ENCODE measurements around the gene MRPS34. TPM values are rescaled to one million over a fixed set of nuclear protein-coding genes. Genes with fewer than 3 reads are reported as not detected.

Gene MRPS34
- total RNA-seq, 1 experiment from 2014 or later = 248 TPM

DNA sequence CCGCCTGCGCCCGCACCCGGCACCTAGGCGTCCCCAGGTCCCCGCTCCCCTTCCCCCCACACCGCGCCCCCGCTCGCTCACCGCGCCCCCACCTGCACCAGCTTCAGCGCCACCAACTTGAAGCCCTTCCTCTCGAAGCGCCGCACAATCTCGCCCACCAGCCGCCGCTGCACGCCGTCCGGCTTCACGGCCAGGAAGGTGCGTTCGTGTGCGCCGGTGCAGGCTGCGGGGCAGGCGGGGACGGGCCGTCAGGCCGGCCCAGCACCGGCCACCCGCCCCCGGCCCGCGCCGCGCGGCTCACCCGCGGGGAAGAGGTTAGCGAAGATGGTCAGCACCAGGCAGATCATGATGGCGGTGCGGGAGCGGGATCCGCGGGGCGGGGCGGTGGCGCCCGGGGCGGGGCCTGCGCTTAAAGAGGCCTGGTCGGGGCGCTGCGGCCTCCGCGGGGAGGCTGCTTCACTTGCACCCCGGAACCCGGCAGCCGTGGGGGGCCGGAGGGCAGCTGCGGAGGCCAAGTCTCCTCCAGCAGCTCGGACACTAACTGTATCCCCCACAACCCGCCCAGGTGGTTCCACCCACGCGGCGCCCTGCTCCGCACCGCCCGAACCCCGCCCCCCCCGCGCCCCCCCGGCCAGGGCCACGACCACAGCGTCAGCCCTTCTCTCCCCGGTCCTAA lies 1.6 kb downstream of the MRPS34 start, which contains the start of gene NME3:
NME3 (minus strand) TSS at position 356 of the 676 bp plus-strand sequence; CDS start at position 347, 9 bp downstream.
- DNase-seq (ENCODE audit: low read depth) = no peak

DNA sequence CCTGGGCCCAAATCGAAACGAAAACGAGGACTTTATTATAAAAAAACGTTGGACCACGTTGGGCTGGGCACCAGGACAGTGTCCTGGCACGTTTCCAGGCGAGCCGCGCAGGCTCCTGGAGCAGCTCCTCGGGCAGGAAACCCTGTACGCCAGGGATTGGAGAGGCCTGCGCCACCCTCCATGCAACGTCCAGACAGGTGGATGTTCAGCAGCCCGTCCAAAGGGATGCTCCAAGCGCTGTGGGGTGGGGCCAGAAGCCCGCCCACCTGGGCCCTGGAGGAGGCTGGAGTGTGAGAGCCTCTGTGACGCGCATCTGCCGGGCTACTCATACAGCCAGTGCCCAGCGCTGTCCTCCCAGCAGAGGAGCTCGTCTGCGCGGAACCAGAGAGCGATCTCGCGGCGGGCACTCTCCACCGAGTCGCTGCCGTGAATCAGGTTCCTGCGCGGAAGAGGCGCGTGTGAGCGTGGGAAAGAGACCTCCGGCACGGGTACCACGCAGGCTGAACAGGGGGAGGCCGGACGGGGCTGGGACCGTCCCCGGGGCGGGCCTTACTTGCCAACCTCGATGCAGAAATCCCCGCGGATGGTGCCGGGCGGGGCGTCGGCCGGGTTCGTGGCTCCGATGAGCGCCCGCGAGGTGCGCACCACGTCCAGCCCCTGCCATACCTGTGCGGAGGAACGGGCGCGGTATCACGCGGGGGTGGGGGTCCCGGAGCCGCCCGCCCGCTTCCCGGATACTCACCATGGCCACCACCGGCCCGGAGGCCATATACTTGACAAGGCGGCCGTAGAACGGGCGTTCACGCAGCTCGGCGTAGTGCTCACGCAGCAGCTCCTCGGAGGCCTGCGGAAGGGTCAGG lies 2.4 kb downstream of the MRPS34 start:
- DNase-seq (ENCODE audit: low read depth) = no peak

DNA sequence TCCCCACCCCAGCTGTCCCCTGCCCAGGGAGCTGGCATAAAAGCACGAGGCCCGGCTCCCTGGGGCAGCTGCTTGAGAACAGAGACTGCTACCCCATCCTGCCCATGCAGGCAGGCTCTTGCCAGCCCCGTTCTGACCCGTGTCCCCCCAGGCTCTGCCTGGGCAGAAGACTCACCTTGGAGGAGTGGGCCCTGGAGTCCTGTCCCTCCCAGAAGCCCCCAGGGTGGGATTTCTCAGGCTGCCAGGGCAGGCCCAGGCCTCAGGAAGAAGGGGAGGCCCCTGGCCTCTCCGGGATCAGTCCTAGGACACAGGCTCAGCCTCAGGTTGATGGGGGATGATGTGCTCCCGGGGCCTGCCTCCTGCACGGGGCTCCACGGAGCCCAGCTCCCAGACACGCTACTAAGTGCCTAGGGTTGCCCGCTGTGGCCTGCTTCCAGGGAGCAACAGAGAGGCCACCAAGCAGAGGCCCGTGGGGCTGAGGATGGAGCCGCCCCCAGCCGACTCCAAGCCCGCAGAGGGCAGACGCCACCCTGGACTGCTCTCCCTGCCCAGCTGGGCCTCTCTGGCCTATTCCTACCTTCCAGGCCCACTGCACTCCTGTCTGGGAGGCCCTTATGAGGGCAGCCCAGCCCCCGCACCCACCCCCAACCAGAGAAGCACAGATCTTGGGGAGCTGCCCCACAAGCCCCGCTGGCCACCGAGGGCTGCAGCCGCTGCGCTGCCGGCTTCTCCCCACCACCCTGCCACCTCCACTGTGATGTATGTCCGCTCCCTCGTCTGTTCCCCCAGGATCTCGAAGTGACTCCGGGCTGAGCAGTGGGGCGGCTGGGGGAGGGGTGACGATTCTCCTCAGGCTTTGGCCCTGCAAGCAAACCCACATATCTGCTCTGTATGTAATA lies 3.3 kb downstream of the MRPS34 start:
- DNase-seq (ENCODE audit: low read depth) = no peak

DNA sequence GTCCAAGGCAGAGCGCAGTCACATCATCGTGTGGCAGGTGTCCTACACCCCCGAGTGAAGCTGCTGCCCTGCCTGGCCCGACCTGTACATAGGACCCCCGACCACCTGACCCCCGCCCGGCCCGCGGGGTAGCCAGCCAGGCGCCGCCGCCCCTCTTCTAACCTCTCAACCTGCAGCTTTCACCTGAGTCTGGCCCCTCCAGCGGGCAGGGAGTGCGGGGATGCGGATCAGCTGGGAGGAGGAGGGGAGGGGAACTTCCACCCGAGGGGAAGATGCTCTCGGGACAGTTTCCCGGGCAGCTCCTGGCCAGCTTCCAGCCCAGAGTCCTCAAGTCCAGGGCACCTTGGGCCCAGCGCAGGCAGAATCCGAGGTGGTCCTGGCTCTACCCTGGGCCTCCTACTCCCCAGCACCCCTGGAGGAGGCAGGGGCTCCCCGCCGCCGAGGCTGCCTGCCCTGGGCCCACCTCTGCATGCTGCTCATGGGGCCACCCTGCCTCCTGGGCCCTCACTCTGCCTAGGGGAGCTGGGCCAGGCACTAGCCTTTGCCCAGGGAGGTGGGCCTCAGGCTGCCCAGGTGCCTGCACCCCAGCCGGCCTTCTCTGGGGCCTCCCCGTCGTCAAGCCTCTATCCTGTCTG lies 4.0 kb downstream of the MRPS34 start:
- no peak for DNase-seq (ENCODE audit: low read depth)

DNA sequence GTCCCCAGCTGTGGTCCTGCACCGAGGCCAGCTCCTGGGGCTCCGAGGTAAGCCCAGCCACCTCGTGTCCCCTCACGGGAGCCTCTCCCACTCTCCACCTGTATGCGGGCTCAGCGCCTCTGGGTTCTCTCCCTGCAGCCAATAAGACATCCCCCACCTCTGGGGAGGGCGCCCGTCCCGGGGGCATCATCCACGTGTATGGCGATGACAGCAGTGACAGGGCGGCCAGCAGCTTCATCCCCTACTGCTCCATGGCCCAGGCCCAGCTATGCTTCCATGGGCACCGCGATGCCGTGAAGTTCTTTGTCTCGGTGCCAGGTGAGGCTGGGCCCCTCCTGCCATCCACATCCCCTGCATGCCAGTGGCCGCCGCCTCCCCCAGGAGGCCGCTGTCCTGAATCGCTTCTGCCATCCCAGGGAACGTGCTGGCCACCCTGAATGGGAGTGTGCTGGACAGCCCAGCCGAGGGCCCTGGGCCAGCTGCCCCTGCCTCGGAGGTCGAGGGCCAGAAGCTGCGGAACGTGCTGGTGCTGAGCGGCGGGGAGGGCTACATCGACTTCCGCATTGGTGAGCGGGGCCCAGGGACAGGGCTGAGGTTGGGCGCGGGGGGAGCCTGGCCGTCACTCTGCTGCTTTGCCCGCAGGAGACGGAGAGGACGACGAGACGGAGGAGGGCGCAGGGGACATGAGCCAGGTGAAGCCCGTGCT lies 4.7 kb downstream of the MRPS34 start:
- no peak for DNase-seq (ENCODE audit: low read depth)

DNA sequence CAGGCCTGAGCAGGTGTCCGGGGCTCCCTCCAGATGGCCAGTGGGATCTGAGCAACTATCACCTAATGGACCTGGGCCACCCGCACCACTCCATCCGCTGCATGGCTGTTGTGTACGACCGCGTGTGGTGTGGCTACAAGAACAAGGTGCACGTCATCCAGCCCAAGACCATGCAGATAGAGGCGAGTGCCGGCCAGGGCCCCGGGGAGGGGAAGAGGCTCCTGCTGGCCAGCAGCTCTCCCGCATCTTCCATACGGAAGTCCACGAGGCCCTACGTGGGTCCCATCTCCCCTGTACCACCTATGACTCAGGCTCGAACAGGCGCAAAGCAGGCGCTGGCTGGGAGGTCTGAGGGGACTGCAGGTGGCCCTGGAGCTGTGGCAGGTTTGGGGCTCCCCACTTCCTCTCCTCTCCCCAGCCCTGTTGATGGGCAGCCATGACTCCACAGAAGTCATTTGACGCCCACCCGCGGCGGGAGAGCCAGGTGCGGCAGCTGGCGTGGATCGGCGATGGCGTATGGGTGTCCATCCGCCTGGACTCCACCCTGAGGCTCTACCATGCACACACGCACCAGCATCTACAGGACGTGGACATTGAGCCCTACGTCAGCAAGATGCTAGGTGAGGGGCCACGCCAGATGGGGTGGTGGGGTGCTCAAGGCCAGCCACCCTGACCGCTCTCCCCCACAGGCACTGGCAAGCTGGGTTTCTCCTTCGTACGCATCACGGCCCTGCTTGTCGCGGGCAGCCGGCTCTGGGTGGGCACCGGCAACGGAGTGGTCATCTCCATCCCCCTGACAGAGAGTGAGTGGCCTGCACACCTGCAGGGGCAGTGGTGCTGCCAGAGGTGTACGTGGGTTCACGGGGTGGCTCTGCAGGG lies 5.6 kb downstream of the MRPS34 start:
- DNase-seq (ENCODE audit: low read depth) = no peak

DNA sequence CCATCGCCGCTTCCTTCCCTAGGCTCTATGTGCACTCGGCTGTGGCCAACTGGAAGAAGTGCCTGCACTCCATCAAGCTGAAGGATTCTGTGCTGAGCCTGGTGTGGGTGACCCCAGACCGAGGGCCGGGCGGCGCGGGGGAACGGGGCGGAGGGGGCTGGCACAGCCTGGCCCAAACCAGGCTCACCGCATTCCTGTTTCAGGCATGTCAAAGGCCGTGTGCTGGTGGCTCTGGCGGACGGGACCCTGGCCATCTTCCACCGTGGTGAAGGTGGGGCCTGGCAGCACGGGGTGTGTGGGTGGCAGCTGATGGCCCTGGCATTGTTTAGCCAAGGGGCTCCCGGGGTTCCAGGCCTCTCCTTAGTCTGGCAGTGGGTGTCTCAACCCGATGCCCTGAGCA lies 6.2 kb downstream of the MRPS34 start:
- DNase-seq (ENCODE audit: low read depth) = no peak

DNA sequence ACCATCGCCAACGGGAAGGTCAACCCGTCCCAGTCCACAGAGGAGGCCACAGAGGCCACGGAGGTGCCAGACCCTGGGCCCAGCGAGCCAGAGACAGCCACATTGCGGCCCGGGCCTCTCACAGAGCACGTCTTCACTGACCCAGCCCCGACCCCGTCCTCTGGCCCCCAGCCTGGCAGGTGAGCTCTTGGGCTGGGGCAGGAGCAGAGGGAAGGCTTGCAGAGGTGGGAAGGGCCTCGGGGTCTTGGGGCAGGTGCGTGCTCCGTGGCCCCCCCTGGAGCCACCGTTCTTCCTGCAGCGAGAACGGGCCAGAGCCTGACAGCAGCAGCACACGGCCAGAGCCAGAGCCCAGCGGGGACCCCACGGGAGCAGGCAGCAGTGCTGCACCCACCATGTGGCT lies 6.7 kb downstream of the MRPS34 start:
- no peak for DNase-seq (ENCODE audit: low read depth)

DNA sequence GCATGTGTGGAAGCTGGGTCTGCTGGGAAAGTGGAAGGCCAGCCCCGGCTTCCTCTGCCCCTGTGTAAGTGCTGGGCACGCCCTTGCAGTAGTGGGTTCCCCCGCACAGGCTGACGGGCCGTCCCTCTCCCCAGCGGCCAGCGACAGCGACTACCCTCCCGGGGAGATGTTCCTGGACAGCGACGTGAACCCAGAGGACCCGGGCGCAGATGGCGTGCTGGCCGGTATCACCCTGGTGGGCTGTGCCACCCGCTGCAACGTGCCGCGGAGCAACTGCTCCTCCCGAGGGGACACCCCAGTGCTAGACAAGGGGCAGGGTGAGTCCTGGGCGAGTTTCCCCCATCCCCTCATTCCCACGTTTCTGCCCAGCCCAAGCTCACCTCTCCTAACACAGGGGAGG lies 7.1 kb downstream of the MRPS34 start:
- no peak for DNase-seq (ENCODE audit: low read depth)

DNA sequence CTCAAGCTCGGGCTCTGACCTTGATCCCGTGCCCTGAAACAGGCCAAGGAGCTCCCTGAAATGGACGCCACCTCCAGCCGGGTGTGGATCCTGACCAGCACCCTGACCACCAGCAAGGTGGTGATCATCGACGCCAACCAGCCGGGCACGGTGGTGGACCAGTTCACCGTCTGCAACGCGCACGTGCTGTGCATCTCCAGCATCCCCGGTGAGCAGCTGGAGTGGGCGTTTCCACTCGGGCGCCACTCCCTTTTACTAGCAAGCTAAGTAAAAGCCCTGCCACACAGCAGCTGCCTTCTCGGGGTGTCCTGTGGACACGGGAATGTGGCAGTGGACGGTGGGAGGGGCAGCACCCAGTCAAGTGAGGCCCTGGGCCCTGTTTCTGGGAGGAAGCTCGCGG lies 8.0 kb downstream of the MRPS34 start:
- no peak for DNase-seq (ENCODE audit: low read depth)

DNA sequence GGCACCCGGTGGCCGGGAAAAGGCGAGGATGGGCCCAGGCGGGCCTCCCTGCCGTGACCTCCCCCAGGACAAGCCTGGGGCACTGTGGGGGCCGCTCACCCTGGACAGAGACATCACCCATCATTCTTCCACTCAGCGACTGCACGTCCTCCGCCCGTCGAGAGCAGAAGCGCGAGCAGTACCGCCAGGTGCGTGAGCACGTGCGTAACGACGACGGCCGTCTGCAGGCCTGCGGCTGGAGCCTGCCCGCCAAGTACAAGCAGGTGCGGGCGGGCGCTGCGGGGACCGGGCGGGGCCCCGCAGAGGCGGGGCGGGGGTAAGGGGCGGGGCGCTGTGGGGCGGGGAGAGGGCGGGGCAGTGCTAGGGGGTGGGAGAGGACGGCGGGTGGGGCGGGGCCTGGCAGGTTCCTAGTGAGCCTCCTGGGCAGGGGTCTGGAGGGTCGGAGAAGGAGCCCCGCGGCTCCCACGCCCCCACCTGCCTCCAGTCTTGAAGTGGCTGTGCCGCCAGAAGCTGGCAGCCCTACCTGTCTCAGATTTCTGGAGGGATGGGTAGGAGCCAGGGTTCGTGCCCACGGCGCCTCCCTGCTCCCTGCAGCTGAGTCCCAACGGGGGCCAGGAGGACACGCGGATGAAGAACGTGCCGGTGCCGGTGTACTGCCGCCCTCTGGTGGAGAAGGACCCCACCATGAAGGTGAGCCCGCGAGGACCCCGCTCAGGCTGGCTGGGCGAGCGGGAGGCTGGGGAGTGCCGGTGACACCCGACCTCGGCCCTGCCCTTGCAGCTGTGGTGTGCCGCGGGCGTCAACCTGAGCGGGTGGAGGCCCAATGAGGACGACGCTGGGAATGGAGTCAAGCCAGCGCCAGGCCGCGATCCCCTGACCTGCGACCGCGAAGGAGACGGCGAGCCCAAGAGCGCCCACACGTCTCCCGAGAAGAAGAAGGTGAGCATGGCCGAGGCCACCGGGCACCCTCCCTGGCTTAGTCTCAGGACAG lies 9.1 kb downstream of the MRPS34 start:
- DNase-seq (ENCODE audit: low read depth) = no peak

GRCh38 chr16:1762879-1763520 lies 9.9 kb downstream of the MRPS34 start:
- no peak for DNase-seq (ENCODE audit: low read depth)

DNA sequence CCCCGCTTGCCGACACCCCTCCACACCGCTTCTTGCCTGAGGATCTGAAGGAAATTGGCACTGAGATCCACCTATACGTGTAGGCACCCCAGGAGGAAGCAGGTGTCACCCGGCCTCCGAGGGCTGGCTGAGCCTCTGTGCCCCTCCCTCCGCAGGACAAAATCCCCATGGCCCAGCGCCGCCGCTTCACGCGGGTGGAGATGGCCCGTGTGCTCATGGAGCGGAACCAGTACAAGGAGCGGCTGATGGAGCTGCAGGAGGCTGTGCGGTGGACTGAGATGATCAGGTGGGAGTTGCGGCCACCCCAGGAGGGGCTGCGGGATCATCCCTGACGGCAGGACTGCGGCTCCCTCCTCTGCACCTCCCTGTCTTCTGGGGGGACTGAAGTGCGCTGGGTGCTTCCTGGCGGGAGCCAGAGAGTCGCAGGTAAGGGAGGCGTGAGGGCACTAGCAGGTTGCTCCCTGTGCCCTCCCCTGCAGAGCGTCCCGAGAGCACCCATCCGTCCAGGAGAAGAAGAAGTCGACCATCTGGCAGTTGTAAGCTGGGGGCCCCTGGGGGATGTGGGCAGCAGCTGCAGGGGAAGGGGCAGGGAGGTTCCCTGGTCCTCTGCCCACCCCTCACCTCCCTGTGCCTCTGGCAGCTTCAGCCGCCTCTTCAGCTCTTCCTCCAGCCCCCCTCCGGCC lies 10.6 kb downstream of the MRPS34 start:
- no peak for DNase-seq (ENCODE audit: low read depth)

DNA sequence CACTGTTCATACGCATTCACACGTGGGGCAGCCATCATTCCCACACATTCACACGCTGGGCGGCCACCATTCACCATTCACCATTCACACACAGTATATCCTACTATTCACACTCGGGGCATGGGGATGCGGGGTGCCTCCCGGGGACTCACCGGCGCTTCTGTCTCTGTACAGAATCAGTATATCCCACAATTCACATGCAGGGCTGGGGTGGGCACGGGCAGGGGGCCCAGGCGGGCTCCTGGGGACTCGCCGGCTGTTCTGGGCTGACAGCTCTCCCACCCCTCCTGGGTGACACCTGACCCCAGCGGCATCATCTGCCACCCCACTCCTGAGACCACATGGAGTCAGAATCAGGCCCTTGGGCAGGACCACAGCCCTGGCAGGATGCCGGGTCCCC lies 11.2 kb downstream of the MRPS34 start:
- DNase-seq (ENCODE audit: low read depth) = no peak

- no peak for DNase-seq (ENCODE audit: low read depth)
Measured at GRCh38 chr16:1760911-1761310, 12.0 kb downstream of the MRPS34 start.

DNA sequence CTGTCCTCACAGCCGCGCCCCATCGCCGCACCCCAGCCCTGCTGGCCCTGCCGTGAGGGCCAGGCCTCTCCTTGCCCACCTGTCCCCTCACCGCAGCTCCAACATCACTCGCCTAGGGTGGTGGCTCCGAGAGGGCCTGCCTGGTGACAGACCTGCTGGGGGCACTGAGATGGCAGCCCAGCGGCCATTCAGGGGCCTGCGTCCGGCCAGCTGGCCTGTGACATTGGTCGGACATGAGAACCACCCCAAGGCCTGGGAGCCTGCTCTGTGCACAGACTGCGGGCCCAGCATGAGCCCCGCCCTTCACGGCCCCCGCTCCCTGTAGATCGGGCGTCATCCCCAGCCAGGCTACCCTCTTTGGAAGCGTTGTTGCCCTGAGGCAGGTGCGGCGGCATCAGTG lies 13.4 kb downstream of the MRPS34 start:
- no peak for DNase-seq (ENCODE audit: low read depth)

DNA sequence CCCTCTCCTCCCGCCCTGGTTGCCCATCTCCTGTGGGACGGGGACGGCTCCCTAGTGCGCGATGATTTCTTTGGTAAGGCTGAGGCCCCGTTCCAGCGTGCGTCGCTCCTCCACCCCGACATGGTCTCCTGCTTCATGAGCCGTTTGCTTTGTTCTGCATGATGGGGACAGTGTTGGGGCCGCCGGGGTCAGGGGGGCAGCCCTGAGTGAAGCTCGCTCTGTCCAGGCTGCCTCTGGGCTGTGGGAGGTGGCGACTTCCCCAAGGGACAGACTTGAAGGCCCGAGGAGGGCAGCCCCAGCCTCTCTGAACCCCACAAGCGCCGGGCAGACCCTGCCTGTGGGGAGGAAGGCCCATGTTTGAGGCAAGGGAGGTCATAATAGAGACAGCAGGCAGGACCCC lies 14.0 kb downstream of the MRPS34 start:
- DNase-seq (ENCODE audit: low read depth) = no peak

All from HT1080 (cell line).